Subcutaneous abdominal adipose tissue (tissue), 5 donors: ENCODE data around the gene RAB35.

Experiments used
- H3K27ac ChIP-seq: one replicate; pipeline ENCODE4 v1.7.0; 2013; ENCODE audit warnings: low read depth, mild to moderate bottlenecking, inconsistent platforms, low read length, moderate library complexity
- H3K27me3 ChIP-seq, 5 donors: one replicate each; pipeline ENCODE4 v1.7.0; 2013; ENCODE audit warnings: low read length in 5 of 5, inconsistent platforms in 1 of 5; ENCODE audit not compliant: control insufficient read depth in 5 of 5, insufficient read depth in 4 of 5
- H3K36me3 ChIP-seq, 5 donors: one replicate each; pipeline ENCODE4 v1.7.0; 2013; ENCODE audit warnings: low read length in 5 of 5; ENCODE audit not compliant: control insufficient read depth in 5 of 5, insufficient read depth in 5 of 5
- H3K4me1 ChIP-seq, 5 donors: one replicate each; pipeline ENCODE4 v1.7.0; 2013; ENCODE audit warnings: low read length in 5 of 5, mild to moderate bottlenecking in 3 of 5, moderate library complexity in 1 of 5; ENCODE audit not compliant: control insufficient read depth in 5 of 5, insufficient read depth in 5 of 5
- H3K4me3 ChIP-seq, 5 donors: one replicate each; pipeline ENCODE4 v1.7.0; 2013; ENCODE audit warnings: low read length in 5 of 5, low read depth in 1 of 5
- H3K9ac ChIP-seq, 5 donors: one replicate each; pipeline ENCODE4 v1.7.0; 2013; ENCODE audit warnings: low read length in 5 of 5, mild to moderate bottlenecking in 4 of 5, moderate library complexity in 3 of 5
- H3K9me3 ChIP-seq, 5 donors: one replicate each; pipeline ENCODE4 v1.7.0; 2013; ENCODE audit warnings: low read length in 5 of 5; ENCODE audit not compliant: control insufficient read depth in 5 of 5
- donor health status: healthy.
- donor health status: healthy.
- donor health status: healthy.
- donor health status: healthy.
- donor health status: healthy.

Gene RAB35

DNA sequence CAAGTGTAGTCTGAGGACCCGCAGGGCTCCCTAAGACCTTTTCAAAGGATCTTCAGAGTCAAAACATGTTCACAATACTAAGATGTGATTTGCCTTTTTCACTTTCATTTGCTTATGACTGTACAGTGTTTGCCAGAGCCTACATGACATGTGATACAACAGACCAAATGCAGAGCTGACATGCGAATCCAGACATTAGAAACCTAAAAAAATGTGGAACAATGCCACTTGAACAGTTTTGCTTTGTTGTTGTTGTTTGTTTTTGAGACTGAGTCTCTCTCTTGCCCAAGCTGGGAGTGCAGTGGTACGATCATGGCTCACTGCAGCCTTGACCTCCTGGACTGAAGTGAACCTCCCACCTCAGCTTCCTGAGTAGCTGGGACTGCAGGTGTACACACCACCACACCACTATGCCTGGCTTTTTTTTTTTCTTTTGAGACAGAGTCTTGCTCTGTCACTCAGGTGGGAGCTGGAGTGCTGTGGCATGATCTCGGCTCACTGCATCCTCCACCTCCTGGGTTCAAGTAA is 5.3 kb upstream of the RAB35 start:
- Histone ChIP-seq H3K9me3 (no peaks in the 10 kb centered on the region), H3K36me3 (peaks cover 0 to 12% (median 8%) of the 10 kb centered on the region in 5 donors), H3K4me3 (no peak overlapping the region), H3K27ac (no peak overlapping the region), H3K9ac (no peak overlapping the region), H3K27me3 (no peaks in the 10 kb centered on the region), H3K4me1 (peaks cover 0 to 50% (median 31%) of the 10 kb centered on the region in 5 donors)

DNA sequence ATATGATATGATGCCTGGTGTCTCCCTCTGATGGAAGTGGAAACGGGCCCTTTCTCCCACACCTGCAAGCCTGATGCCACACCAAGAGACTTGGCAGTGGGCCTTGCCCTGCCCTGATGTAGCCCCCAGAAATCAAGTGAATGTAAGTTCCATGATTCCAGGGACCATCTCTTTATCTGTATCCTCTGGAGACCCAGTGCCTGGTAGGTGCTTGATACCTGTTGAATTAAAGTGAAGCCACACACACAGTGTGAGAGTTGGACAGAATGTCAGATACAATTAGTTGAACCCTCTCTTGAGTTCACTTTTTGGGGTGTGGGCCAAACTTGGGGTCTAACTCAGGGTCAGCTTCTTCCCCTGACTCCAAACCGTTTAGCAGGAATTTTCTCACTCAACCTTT is 4.8 kb upstream of the RAB35 start:
- Histone ChIP-seq H3K27ac (no peak overlapping the region), H3K4me1 (peaks cover 0 to 46% (median 27%) of the 10 kb centered on the region in 5 donors), H3K4me3 (no peak overlapping the region), H3K27me3 (no peaks in the 10 kb centered on the region), H3K9ac (no peak overlapping the region), H3K9me3 (no peaks in the 10 kb centered on the region), H3K36me3 (peaks cover 0 to 8% (median 5%) of the 10 kb centered on the region in 5 donors)

DNA sequence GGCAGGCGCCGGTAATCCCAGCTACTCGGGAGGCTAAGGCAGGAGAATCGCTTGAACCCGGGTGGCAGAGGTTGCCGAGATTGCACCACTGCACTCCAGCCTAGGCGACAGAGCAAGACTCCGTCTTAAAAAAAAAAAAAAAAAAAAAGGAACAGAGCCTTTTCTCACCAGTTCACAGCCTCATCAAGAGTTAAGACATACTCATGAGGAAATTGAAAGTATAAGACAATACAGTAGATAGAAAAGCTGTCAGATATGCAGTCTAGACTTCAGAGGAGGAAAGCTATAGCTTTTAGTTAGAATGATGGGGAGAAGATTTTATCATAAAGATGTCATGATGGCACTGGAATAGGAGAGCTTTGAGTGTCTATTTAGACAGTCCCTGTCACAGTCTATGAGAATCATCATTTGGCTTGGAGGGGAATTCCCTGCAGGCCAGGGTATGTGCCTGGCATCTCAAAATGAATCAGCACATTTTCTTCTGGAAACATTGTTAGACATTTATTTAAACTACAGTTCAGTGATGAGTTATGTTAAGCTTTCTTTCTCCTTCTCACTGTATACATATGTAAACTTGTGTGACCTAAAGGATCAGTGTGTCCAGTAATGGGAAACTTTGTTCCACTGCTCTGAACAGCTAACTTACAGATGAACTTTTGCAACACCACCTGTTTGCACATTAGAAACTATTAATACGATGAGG is 2.9 kb upstream of the RAB35 start:
- peak overlapping the region; percentile 39 for H3K27ac ChIP-seq
- H3K4me3 ChIP-seq: no peak overlapping the region
- no peaks in the 10 kb centered on the region for H3K27me3 ChIP-seq
- H3K4me1 ChIP-seq: peaks cover 5 to 55% (median 42%) of the 10 kb centered on the region in 5 donors
- H3K36me3 ChIP-seq: peaks cover 0 to 2% (median 0%) of the 10 kb centered on the region in 5 donors
- H3K9ac ChIP-seq: no peak overlapping the region
- no peaks in the 10 kb centered on the region for H3K9me3 ChIP-seq

DNA sequence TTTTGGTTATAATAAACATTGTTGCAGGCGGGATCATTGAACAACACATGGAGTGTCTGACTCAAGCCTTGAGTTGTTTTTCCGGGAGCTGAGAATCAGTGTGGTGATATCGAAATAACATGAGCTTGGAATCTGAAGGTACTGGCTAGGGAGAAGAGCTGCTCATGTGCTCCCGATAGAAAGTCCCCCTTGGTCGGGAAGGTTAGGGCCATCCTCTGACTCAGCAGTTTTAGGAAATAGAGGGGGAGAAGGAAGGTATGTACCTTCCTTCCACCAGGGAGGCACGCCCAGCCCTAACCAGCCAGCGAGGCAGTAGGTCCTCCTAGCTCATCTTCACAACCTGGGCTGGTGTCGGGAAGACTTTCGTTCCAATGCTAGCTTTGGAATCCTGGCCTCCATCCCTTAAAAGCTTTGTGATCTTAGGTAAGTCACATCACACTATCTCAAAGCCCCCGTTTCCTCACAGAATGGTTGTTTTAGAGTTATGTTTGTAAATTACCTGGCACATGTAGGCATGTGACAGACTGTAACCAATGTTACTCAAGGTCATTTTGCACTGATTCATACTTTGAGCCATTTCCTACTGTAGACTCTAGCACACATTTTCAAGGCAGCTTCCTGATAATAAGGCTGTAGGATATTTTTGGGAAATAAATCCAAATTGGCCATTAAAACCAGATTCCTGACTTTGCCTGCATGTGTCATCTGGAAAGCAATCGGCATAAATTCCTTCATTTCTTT is 1.9 kb upstream of the RAB35 start:
- peak overlapping the region in 4 of 5 donors; percentile 88 to 97 (median 91) for H3K4me3 ChIP-seq
- H3K9ac ChIP-seq: peak overlapping the region in 3 of 5 donors; percentile 35 to 52 (median 48)
- H3K27me3 ChIP-seq: no peaks in the 10 kb centered on the region
- H3K36me3 ChIP-seq: peaks cover 0 to 4% (median 2%) of the 10 kb centered on the region in 5 donors
- H3K4me1 ChIP-seq: peaks cover 5 to 51% (median 43%) of the 10 kb centered on the region in 5 donors
- no peaks in the 10 kb centered on the region for H3K9me3 ChIP-seq
- peak overlapping the region; percentile 4 for H3K27ac ChIP-seq

DNA sequence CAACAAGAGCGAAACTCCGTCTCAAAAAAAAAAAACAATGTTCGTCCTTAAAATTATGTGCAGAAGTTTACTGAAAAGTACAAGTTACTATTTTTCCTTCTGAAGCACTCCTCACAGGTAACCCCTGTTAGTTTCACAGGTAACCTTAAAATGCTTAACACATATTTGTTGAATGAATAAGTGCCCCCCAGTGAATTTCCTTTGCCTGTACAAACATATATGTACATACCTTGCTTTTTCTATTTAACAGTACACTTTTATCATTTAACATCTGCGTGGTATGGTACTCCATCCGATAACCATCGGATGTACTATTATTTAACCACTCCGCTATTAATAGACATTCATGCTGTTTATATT is 1.4 kb upstream of the RAB35 start:
- Histone ChIP-seq H3K9ac (peak overlapping the region in 4 of 5 donors; percentile 81 to 93 (median 90)), H3K4me3 (peak overlapping the region; percentile 84 to 97 (median 88)), H3K27ac (peak overlapping the region; percentile 79), H3K36me3 (peaks cover 0 to 7% (median 2%) of the 10 kb centered on the region in 5 donors), H3K9me3 (no peaks in the 10 kb centered on the region), H3K27me3 (no peaks in the 10 kb centered on the region), H3K4me1 (peaks cover 5 to 51% (median 43%) of the 10 kb centered on the region in 5 donors)

DNA sequence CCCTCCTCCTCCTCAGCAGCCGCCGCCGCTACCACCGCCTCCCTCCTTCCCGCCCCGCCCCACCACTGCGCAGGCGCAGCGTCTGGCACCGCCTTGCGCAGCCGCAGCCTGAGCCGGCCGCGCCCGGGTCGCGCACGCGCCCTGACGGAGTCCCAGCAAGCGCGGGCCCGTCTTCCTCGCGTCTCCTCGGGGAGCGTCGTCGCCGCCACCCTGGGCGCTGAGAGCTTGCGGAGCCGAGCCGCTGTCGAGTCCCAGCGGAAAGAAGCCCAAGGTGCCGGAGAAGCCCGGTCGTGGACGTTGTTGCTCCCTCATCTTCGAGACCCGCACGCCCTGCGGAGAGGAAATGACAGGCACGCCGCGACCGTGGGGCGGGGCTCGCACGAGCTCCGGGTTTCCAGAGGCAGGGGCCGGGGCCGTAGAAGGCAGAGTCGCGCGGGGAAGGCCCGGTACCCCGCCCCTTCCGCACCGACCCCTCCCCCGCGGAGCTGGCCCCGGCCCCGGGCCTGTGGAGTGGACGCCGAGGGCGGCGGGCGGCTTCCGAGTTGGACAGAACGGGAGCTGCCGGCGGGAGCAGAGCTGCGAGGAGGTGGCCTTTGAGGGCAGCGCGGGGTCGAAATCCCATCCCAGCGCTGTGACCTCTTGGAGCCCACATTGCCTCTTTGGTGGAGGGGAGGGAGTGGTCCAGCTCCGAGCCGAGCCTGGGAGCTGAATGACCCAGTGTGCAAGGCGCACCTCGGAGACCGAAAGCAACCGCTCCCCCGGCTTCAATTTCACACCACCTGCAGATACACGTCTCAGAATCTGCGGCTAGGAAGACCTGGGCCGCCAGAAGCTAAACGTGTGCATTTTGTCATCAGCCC is 469 bp upstream of the RAB35 start:
- Histone ChIP-seq H3K27ac (peak overlapping the region; percentile 79), H3K36me3 (peaks cover 0 to 7% (median 2%) of the 10 kb centered on the region in 5 donors), H3K4me3 (peak overlapping the region; percentile 84 to 97 (median 88)), H3K9me3 (no peaks in the 10 kb centered on the region), H3K9ac (peak overlapping the region in 4 of 5 donors; percentile 81 to 93 (median 90)), H3K4me1 (peaks cover 5 to 55% (median 47%) of the 10 kb centered on the region in 5 donors), H3K27me3 (no peaks in the 10 kb centered on the region)

DNA sequence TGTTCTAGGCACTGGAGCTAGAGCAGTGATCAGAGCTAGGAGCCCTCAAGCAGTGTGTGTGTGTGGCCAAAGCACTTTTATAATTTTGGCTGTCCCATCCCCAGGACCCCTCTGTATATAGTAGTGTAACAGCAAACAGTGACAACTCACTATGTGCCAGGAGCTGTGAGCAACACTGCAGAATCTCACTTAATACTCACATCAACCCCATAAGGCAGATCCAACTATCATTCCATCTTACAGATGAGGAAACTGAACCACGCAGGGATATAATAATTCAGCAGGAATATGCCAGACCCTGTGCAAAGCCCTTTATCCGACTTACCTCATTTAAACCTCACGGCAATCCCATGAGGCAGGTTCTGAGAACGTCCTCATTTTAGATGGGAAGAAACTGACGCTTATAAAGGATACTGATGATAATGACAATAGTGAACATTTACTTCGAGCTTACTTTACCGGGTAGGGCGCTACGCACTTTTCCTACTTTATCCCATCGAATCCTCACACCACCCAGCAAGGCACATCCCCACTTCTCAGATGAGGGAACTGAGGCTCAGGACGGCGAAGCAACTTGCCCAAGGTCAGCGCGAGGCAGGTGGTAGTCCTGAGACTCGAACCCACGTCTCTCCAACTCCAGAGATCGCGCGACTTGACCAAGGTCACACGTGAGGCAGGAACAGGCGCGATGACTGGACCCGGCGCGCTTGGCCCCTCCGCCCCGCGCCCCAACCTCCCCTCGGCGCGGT is 687 bp downstream of the RAB35 start:
- Histone ChIP-seq H3K9ac (peak overlapping the region; percentile 50 to 92 (median 90)), H3K27ac (peak overlapping the region; percentile 75), H3K9me3 (no peaks in the 10 kb centered on the region), H3K36me3 (peaks cover 0 to 7% (median 2%) of the 10 kb centered on the region in 5 donors), H3K4me3 (peak overlapping the region; percentile 88 to 97 (median 95)), H3K4me1 (peaks cover 5 to 67% (median 57%) of the 10 kb centered on the region in 5 donors), H3K27me3 (no peaks in the 10 kb centered on the region)

DNA sequence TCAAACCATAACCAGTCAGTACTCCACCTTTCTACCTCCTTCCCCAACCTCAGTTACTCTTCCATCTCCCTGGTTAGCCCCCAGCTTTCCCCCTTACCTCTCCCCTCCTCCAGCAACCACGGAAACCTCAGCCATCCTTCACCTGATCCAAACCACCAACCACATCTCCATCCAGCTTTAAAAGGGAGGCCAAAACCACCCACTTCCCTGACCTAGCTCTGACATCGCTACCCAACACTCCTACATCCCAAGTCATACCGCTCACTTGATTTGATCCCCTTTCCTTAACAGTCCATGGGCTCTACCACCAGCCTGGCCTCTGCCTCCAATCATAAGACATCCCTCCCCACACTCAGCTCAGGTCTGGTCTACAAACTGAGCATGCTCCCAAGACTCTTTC is 1.5 kb downstream of the RAB35 start:
- Histone ChIP-seq H3K9me3 (no peaks in the 10 kb centered on the region), H3K4me1 (peaks cover 8 to 75% (median 65%) of the 10 kb centered on the region in 5 donors), H3K27me3 (no peaks in the 10 kb centered on the region), H3K9ac (peak overlapping the region in 4 of 5 donors; percentile 85 to 92 (median 90)), H3K27ac (peak overlapping the region; percentile 75), H3K36me3 (peaks cover 0 to 7% (median 2%) of the 10 kb centered on the region in 5 donors), H3K4me3 (peak overlapping the region; percentile 88 to 97 (median 95))
